ENCODE results near the gene CLSTN2.

DNA sequence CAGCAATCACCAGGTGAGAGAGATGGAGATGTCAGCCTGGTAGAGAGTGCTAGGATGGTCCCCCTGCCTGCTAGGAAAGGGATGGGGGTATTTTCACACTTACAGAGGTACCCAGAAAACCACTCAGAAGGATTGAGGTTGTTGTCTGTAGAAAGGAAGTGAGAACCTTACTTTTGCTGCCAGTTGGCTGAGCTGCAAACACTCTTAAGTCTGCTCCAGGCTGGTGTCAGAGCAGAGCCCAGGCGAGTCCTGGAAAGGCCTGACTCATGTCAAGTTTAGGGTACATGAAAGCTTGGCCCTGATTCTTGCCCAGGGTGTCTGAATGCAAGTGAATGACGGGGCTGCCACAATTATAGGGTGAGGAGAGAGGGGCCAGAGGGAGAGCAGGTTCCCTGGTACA lies 528.4 kb downstream of the CLSTN2 start:
- TF ChIP-seq, protein P1, sequence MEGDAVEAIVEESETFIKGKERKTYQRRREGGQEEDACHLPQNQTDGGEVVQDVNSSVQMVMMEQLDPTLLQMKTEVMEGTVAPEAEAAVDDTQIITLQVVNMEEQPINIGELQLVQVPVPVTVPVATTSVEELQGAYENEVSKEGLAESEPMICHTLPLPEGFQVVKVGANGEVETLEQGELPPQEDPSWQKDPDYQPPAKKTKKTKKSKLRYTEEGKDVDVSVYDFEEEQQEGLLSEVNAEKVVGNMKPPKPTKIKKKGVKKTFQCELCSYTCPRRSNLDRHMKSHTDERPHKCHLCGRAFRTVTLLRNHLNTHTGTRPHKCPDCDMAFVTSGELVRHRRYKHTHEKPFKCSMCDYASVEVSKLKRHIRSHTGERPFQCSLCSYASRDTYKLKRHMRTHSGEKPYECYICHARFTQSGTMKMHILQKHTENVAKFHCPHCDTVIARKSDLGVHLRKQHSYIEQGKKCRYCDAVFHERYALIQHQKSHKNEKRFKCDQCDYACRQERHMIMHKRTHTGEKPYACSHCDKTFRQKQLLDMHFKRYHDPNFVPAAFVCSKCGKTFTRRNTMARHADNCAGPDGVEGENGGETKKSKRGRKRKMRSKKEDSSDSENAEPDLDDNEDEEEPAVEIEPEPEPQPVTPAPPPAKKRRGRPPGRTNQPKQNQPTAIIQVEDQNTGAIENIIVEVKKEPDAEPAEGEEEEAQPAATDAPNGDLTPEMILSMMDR (IDR thresholded peaks at IDR 0.05; ENCODE audit: low read depth, low read length, missing input control): no peak
- TF ChIP-seq NR2F2 (IDR thresholded peaks at IDR 0.05) (no peak), JUND (IDR thresholded peaks at IDR 0.05) (no peak), YY1 (IDR thresholded peaks at IDR 0.05) (no peak), RAD21 (IDR thresholded peaks at IDR 0.05) (no peak), TAF1 (conservative IDR thresholded peaks at IDR 0.05) (no peak)
- TF ChIP-seq, protein P2, sequence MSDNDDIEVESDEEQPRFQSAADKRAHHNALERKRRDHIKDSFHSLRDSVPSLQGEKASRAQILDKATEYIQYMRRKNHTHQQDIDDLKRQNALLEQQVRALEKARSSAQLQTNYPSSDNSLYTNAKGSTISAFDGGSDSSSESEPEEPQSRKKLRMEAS (IDR thresholded peaks at IDR 0.05): no peak
- TF ChIP-seq, protein P3, sequence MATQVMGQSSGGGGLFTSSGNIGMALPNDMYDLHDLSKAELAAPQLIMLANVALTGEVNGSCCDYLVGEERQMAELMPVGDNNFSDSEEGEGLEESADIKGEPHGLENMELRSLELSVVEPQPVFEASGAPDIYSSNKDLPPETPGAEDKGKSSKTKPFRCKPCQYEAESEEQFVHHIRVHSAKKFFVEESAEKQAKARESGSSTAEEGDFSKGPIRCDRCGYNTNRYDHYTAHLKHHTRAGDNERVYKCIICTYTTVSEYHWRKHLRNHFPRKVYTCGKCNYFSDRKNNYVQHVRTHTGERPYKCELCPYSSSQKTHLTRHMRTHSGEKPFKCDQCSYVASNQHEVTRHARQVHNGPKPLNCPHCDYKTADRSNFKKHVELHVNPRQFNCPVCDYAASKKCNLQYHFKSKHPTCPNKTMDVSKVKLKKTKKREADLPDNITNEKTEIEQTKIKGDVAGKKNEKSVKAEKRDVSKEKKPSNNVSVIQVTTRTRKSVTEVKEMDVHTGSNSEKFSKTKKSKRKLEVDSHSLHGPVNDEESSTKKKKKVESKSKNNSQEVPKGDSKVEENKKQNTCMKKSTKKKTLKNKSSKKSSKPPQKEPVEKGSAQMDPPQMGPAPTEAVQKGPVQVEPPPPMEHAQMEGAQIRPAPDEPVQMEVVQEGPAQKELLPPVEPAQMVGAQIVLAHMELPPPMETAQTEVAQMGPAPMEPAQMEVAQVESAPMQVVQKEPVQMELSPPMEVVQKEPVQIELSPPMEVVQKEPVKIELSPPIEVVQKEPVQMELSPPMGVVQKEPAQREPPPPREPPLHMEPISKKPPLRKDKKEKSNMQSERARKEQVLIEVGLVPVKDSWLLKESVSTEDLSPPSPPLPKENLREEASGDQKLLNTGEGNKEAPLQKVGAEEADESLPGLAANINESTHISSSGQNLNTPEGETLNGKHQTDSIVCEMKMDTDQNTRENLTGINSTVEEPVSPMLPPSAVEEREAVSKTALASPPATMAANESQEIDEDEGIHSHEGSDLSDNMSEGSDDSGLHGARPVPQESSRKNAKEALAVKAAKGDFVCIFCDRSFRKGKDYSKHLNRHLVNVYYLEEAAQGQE (IDR thresholded peaks at IDR 0.05): no peak
